AG04449 (cell line): ENCODE results near the gene BBS9.

Experiments used
- CTCF ChIA-PET: fragments of 350-600 bp; formaldehyde crosslinking; extraction: SDS; loops from one replicate; lab custom pipeline; 2021; ENCODE audit warnings: antibody characterized with exemption; lab: Yijun Ruan, JAX
- POLR2A ChIA-PET: fragments of 400-600, 350-600 bp; formaldehyde crosslinking; extraction: SDS; loops from one replicate; lab custom pipeline; 2020; ENCODE audit warnings: antibody characterized with exemption, inconsistent platforms; lab: Yijun Ruan, JAX
- DNase-seq: peaks from one replicate; pipeline ENCODE4 v3.0.0-alpha.2; 2010; ENCODE audit warnings: low read depth, low spot score
- H3K4me3 ChIP-seq: 2 replicates; pipeline ENCODE4 v1.5.1; 2011; ENCODE audit warnings: low read depth, mild to moderate bottlenecking, control low read depth, low read length
- CTCF ChIP-seq: IDR thresholded peaks from one replicate; pipeline ENCODE4 v1.5.1; 2011; ENCODE audit warnings: mild to moderate bottlenecking, moderate library complexity, low read length, control low read depth, inconsistent platforms; ENCODE audit not compliant: insufficient read depth; ENCODE audit errors: missing control alignments

Gene BBS9

GRCh38 chr7:33326485-33326848, 197.1 kb downstream of the BBS9 start:
- ChIA-PET CTCF (interaction anchor here (1.3 kb wide), 1 partner anchor 582 kb away, joined by 3 read pairs; no protein-coding TSS in a partner anchor), POLR2A (no interaction called here)
- no peak for TF ChIP-seq CTCF

GRCh38 chr7:33327427-33327826, 198.1 kb downstream of the BBS9 start:
- DNase-seq: no peak
- no peak for TF ChIP-seq CTCF
- ChIA-PET POLR2A (no interaction called here), CTCF (interaction anchor here (1.4 kb wide), 2 partner anchors 84 to 605 kb away, joined by 3 read pairs; no protein-coding TSS in a partner anchor)
- H3K4me3 ChIP-seq: no peak overlapping the region

More at GRCh38 chr7:33326485-33326848, 197.1 kb downstream of the BBS9 start:
- no peak overlapping the region for H3K4me3 ChIP-seq
- DNase-seq: no peak

- CTCF ChIA-PET: interaction anchor here (0.7 to 2.5 kb wide), 4 partner anchors 11 to 598 kb away, joined by 3 to 6 read pairs (median 5); no protein-coding TSS in a partner anchor
- H3K4me3 ChIP-seq: no peak overlapping the region
- peak; percentile 33 for TF ChIP-seq CTCF
- POLR2A ChIA-PET: no interaction called here
- DNase-seq: no peak
Observed at GRCh38 chr7:33334349-33334748, 205.0 kb downstream of the BBS9 start.

GRCh38 chr7:33336820-33337219, 207.5 kb downstream of the BBS9 start:
- CTCF ChIA-PET: interaction anchor here (1.2 kb wide), 1 partner anchor 95 kb away, joined by 3 read pairs; no protein-coding TSS in a partner anchor
- DNase-seq: no peak
- POLR2A ChIA-PET: no interaction called here
- no peak overlapping the region for H3K4me3 ChIP-seq
- no peak for TF ChIP-seq CTCF

- DNase-seq: no peak
- ChIA-PET CTCF (no interaction called here), POLR2A (no interaction called here)
- no peak for TF ChIP-seq CTCF
- H3K4me3 ChIP-seq: no peak overlapping the region
Observed at GRCh38 chr7:33339074-33339790, 209.9 kb downstream of the BBS9 start.

GRCh38 chr7:33346055-33346454, 216.7 kb downstream of the BBS9 start:
- no peak overlapping the region for H3K4me3 ChIP-seq
- ChIA-PET CTCF (interaction anchor here (1.4 kb wide), 1 partner anchor 11 kb away, joined by 6 read pairs; no protein-coding TSS in a partner anchor), POLR2A (no interaction called here)
- no peak for TF ChIP-seq CTCF
- DNase-seq: no peak
